PC-9 (cell line): ENCODE measurements around the gene CALB2. TPM values are rescaled to one million over a fixed set of nuclear protein-coding genes. Genes with fewer than 3 reads are reported as not detected.

ENCODE experiments used
- BruUV-seq: library from RNA; stranded (reverse); fragments of 400-500 nt; replicated peaks from 2 replicates; lab custom pipeline; 2021; lab: Mats Ljungman, UMichigan
- CTCF ChIA-PET: fragments of 300-600 bp; sonication (Branson Sonifier 250); formaldehyde crosslinking; loops from one replicate; lab custom pipeline; 2022; ENCODE audit warnings: antibody characterized with exemption; lab: Charles Lee
- POLR2A ChIA-PET: fragments of 300-600 bp; sonication (Branson Sonifier 250); formaldehyde crosslinking; loops from one replicate; lab custom pipeline; 2022; ENCODE audit warnings: antibody characterized with exemption; ENCODE audit not compliant: unreplicated experiment; lab: Charles Lee
- DNase-seq, 2 experiments: peaks; one replicate each; pipeline versions ENCODE4 v3.0.0 to v3.0.0-alpha.2; 2015 to 2022; ENCODE audit warnings: mixed read lengths in 1 of 2
- H2AFZ ChIP-seq: fragments of 200-600 bp; sonication (generic); 2 replicates; pipeline ENCODE4 v1.8.1; 2017; ENCODE audit warnings: antibody characterized with exemption
- H3F3A ChIP-seq: fragments of 200-600 bp; sonication (generic); 2 replicates; pipeline ENCODE4 v1.8.1; 2017; ENCODE audit warnings: antibody characterized with exemption, mild to moderate bottlenecking, low read depth; ENCODE audit not compliant: insufficient read depth
- H3K27ac ChIP-seq: fragments of 200-600 bp; sonication (generic); 2 replicates; pipeline ENCODE4 v1.6.1; 2016; ENCODE audit warnings: mixed run types
- H3K27me3 ChIP-seq: fragments of 200-600 bp; sonication (generic); 2 replicates; pipeline ENCODE4 v1.6.1; 2016; ENCODE audit warnings: low read depth, mixed run types; ENCODE audit not compliant: insufficient read depth
- H3K36me3 ChIP-seq: fragments of 200-600 bp; sonication (generic); 2 replicates; pipeline ENCODE4 v1.6.1; 2016; ENCODE audit warnings: low read depth, mixed run types
- H3K4me1 ChIP-seq: fragments of 200-600 bp; sonication (generic); replicated peaks from 2 replicates; pipeline ENCODE4 v1.6.1; 2016; ENCODE audit warnings: mixed run types; ENCODE audit not compliant: insufficient read depth
- H3K4me2 ChIP-seq: fragments of 200-600 bp; sonication (generic); 2 replicates; pipeline ENCODE4 v1.6.1; 2017; ENCODE audit warnings: mixed run types
- H3K4me3 ChIP-seq: fragments of 200-600 bp; sonication (generic); 2 replicates; pipeline ENCODE4 v1.6.1; 2016; ENCODE audit warnings: mixed run types
- H3K79me2 ChIP-seq: fragments of 200-600 bp; sonication (generic); 2 replicates; pipeline ENCODE4 v1.6.1; 2017; ENCODE audit warnings: low read depth, mixed run types
- H3K9me2 ChIP-seq: fragments of 200-600 bp; sonication (generic); 2 replicates; pipeline ENCODE4 v1.8.1; 2017; ENCODE audit warnings: mild to moderate bottlenecking; ENCODE audit not compliant: insufficient read depth
- H3K9me3 ChIP-seq: fragments of 200-600 bp; sonication (generic); 2 replicates; pipeline ENCODE4 v1.8.1; 2016; ENCODE audit warnings: low read depth; ENCODE audit not compliant: insufficient read depth
- H4K20me1 ChIP-seq: fragments of 200-600 bp; sonication (generic); 2 replicates; pipeline ENCODE4 v1.8.1; 2017; ENCODE audit not compliant: insufficient read depth
- EZH2 ChIP-seq: fragments of 200-600 bp; sonication (generic); IDR thresholded peaks from 2 replicates; pipeline ENCODE4 v1.8.0; 2017; ENCODE audit warnings: antibody characterized with exemption, low read depth
- intact Hi-C: fragments of 100-400 bp; cut with micrococcal nuclease; formaldehyde crosslinking; loops from one replicate; pipeline ENCODE4 v1.10.0; 2022; ENCODE audit not compliant: unreplicated experiment
- total RNA-seq: library from RNA; stranded (reverse); gene quantifications from 2 replicates; pipeline ENCODE4 v1.2.3, GENCODE V29; 2021
- TF ChIP-seq, protein P1 (sequence below): fragments of 200-600 bp; sonication (generic); conservative IDR thresholded peaks from 2 replicates; pipeline ENCODE4 v1.6.1; 2017; ENCODE audit warnings: mixed run types, antibody characterized with exemption, mild to moderate bottlenecking, moderate library complexity

Gene CALB2
- total RNA-seq, 1 experiment from 2014 or later = 135 TPM

DNA sequence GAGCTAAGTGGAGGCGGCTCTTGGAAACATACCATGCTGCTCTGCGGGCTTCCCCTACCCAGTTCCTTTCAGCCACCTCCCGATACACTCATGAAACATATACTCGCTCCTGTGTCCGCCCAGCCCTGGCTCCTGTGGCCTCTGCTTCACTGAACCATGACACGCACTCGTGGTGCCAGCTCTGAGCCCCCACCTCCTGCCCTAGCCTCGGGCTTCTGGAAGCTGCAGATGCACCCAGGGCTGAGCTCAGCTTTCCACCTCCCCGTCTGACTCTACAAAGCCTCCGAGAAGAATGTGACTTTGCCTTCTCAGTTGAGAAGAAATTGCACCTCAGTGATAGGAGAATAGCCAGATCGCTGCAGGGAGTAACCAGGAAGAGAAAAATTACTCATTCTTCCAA lies 11.0 kb downstream of the CALB2 start:
- no peaks in the 10 kb centered on the region for H3K9me3 ChIP-seq
- intact Hi-C loops = no loop called here
- H4K20me1 ChIP-seq = peaks cover 73% of the 10 kb centered on the region
- no peaks in the 10 kb centered on the region for H3K4me1 ChIP-seq
- BruUV-seq = no TSS peak
- H3K27me3 ChIP-seq = no peaks in the 10 kb centered on the region
- TF ChIP-seq, protein P1, sequence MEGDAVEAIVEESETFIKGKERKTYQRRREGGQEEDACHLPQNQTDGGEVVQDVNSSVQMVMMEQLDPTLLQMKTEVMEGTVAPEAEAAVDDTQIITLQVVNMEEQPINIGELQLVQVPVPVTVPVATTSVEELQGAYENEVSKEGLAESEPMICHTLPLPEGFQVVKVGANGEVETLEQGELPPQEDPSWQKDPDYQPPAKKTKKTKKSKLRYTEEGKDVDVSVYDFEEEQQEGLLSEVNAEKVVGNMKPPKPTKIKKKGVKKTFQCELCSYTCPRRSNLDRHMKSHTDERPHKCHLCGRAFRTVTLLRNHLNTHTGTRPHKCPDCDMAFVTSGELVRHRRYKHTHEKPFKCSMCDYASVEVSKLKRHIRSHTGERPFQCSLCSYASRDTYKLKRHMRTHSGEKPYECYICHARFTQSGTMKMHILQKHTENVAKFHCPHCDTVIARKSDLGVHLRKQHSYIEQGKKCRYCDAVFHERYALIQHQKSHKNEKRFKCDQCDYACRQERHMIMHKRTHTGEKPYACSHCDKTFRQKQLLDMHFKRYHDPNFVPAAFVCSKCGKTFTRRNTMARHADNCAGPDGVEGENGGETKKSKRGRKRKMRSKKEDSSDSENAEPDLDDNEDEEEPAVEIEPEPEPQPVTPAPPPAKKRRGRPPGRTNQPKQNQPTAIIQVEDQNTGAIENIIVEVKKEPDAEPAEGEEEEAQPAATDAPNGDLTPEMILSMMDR = no peak
- TF ChIP-seq EZH2 = no peak
- peaks cover 48% of the 10 kb centered on the region for H3K36me3 ChIP-seq
- no peak overlapping the region for H3K4me2 ChIP-seq
- H3K79me2 ChIP-seq = peaks cover 38% of the 10 kb centered on the region
- H3K27ac ChIP-seq = no peak overlapping the region
- no peaks in the 10 kb centered on the region for H3K9me2 ChIP-seq
- H3K4me3 ChIP-seq = no peak overlapping the region
- ChIA-PET POLR2A (no interaction called here), CTCF (no interaction called here)
- peaks cover 32% of the 10 kb centered on the region; the same call in 1 of the 2 replicates for H3F3A ChIP-seq
- no peak for DNase-seq
- H2AFZ ChIP-seq = no peak overlapping the region

DNA sequence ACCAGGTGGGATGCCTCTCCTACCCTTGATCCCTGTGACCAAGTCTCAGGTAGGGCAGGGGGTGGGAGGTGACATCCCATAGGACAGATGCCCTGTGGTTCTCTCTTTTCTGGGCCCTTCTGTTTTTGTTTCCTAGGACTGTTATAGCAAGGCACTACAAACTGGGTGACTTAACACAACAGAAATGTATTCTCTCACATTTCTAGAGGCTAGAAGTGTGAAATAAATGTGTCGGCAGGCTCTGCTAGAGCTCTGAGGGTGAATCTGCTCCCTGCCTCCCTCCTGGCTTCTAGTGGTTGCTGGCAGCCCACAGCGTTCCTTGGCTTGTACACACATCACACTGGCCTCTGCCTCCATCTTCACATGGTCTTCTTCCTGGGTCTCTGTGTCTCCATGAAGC lies 12.7 kb downstream of the CALB2 start:
- intact Hi-C loops = no loop called here
- H3K36me3 ChIP-seq = peaks cover 41% of the 10 kb centered on the region
- H3K9me3 ChIP-seq = no peaks in the 10 kb centered on the region
- H4K20me1 ChIP-seq = peaks cover 74% of the 10 kb centered on the region
- BruUV-seq = no TSS peak
- no peak overlapping the region for H3K4me3 ChIP-seq
- TF ChIP-seq EZH2 = no peak
- TF ChIP-seq, protein P1 = no peak
- peaks cover 26% of the 10 kb centered on the region for H3K79me2 ChIP-seq
- ChIA-PET CTCF (no interaction called here), POLR2A (no interaction called here)
- H3K27ac ChIP-seq = no peak overlapping the region; the same call in 1 of the 2 replicates
- no peaks in the 10 kb centered on the region for H3K27me3 ChIP-seq
- H3K4me1 ChIP-seq = no peaks in the 10 kb centered on the region
- no peak overlapping the region for H3K4me2 ChIP-seq
- no peak for DNase-seq
- peaks cover 43% of the 10 kb centered on the region for H3F3A ChIP-seq
- H2AFZ ChIP-seq = no peak overlapping the region
- H3K9me2 ChIP-seq = no peaks in the 10 kb centered on the region

DNA sequence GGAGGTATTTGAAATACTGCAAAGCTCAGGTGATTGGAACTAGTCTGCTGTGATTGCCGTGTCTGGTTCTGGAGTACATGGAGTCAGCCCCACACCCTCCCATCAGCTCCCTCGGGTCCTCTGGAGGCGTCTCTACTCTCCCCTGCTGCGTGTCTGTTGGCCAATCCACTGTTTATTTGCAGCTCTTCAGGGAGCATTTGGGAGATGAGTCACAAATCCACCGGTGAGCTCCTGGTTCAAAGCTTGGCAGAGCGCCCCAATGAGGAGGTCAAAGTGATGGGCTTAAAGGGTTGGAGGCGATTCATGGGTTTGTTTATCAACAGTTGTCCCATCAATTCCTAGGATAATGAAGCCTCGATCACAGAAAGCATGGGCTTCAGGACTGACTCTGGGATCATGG lies 14.6 kb downstream of the CALB2 start:
- CTCF ChIA-PET = no interaction called here
- Histone ChIP-seq H3K27me3 (no peaks in the 10 kb centered on the region), H3K4me3 (no peak overlapping the region), H3K4me2 (no peak overlapping the region), H3K9me3 (no peaks in the 10 kb centered on the region), H3F3A (peaks cover 42% of the 10 kb centered on the region), H4K20me1 (peaks cover 56% of the 10 kb centered on the region), H3K9me2 (no peaks in the 10 kb centered on the region), H3K36me3 (peaks cover 46% of the 10 kb centered on the region), H3K27ac (no peak overlapping the region), H2AFZ (no peak overlapping the region), H3K79me2 (peaks cover 9% of the 10 kb centered on the region; the same call in 1 of the 2 replicates), H3K4me1 (no peaks in the 10 kb centered on the region)
- POLR2A ChIA-PET = no interaction called here
- intact Hi-C loops = no loop called here
- no TSS peak for BruUV-seq
- TF ChIP-seq EZH2 = no peak
- TF ChIP-seq, protein P1 = no peak
- DNase-seq = no peak
